Measurements from ENCODE around the gene CLEC4F.

DNA sequence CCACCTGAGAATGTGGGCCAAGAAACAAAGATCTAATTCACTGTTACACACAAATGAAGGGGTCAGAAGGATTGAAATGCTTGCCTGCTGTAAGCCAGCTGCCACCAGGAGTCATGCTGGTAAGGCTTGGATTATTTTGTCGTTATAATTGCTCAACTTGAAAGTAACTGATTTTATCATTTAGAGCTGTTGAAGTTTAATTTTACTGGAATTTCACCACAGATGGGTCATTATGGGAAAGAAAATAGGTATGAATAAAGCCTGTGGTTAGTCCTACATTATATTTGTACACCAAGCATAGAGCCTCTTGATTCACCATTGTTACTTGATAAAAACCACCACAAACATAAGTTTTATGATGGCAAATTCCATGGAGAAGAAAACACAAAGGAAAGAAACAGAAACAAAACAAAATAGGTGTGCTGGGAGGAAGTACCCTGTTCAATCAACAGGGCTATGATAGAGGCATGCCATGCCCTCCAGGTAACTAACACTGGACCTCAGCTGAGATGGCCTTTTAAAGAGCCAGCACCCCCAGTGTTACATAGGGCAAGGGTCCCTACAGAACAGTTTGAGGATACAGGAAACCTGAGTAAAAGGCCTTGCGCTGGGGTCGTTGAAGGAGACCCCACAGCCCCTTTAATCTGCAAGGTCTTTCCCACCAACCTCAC is 3.0 kb downstream of the CLEC4F start:
- TF ChIP-seq POLR2AphosphoS5 (IDR thresholded peaks at IDR 0.05; ENCODE audit: borderline replicate concordance, low read depth, low read length): no peak
- no peak for TF ChIP-seq EZH2 (IDR thresholded peaks at IDR 0.05)
- no peak for TF ChIP-seq FOXP2 (optimal IDR thresholded peaks at IDR 0.05; ENCODE audit: control extremely low read depth, extremely low read length, insufficient read depth)

Data from SK-N-MC (cell line).